ENCODE data around the gene ULK4. TPM values are rescaled to one million over a fixed set of nuclear protein-coding genes. Genes with fewer than 3 reads are reported as not detected.

Gene ULK4
- total and polyA plus RNA-seq, 9 donors: 2.4 to 58.7 (median 7.3) TPM

GRCh38 chr3:41276191-41276590 is 685.7 kb downstream of the ULK4 start:
- Histone ChIP-seq H3K36me3 (no peaks in the 10 kb centered on the region), H3K4me3 (no peak overlapping the region), H3K27ac (no peak overlapping the region), H3K27me3 (no peaks in the 10 kb centered on the region), H3K4me1 (ENCODE audit: insufficient read depth) (no peaks in the 10 kb centered on the region), H3K9me3 (no peaks in the 10 kb centered on the region)
- WGBS, 3 donors: 77 to 88% (median 77%) methylated on average over 4 of the region's 4 CpGs
- intact Hi-C loops (cut with DNase I): no loop called here
- TF ChIP-seq POLR2A (IDR thresholded peaks at IDR 0.05) (no peak), CTCF (IDR thresholded peaks at IDR 0.05) (no peak), EP300 (IDR thresholded peaks at IDR 0.05) (no peak)
- DNase-seq: no peak

GRCh38 chr3:41274944-41275668 is 686.8 kb downstream of the ULK4 start:
- Histone ChIP-seq H3K4me1 (ENCODE audit: insufficient read depth) (no peaks in the 10 kb centered on the region), H3K27me3 (no peaks in the 10 kb centered on the region), H3K27ac (no peak overlapping the region), H3K36me3 (no peaks in the 10 kb centered on the region), H3K9me3 (no peaks in the 10 kb centered on the region), H3K4me3 (no peak overlapping the region)
- DNase-seq: no peak
- TF ChIP-seq EP300 (IDR thresholded peaks at IDR 0.05): no peak
- no peak for TF ChIP-seq CTCF (IDR thresholded peaks at IDR 0.05)
- TF ChIP-seq POLR2A (IDR thresholded peaks at IDR 0.05): no peak
- intact Hi-C loops (cut with DNase I): no loop called here

- no peaks in the 10 kb centered on the region for H3K4me1 ChIP-seq (ENCODE audit: insufficient read depth)
- H3K4me3 ChIP-seq: no peak overlapping the region
- no peak overlapping the region for H3K27ac ChIP-seq
- no peaks in the 10 kb centered on the region for H3K36me3 ChIP-seq
- intact Hi-C loops (cut with DNase I): no loop called here
- WGBS, 3 donors: 91% methylated on average over 1 of the region's 1 CpG
- TF ChIP-seq EP300 (IDR thresholded peaks at IDR 0.05) (no peak), POLR2A (IDR thresholded peaks at IDR 0.05) (no peak), CTCF (IDR thresholded peaks at IDR 0.05) (no peak)
- no peak for DNase-seq
- H3K9me3 ChIP-seq: no peaks in the 10 kb centered on the region
- no peaks in the 10 kb centered on the region for H3K27me3 ChIP-seq
These were observed 689.2 kb downstream of the ULK4 start for GRCh38 chr3:41272667-41273066.

- H3K9me3 ChIP-seq: no peaks in the 10 kb centered on the region
- no peaks in the 10 kb centered on the region for H3K36me3 ChIP-seq
- intact Hi-C loops (cut with DNase I): no loop called here
- no peak overlapping the region for H3K27ac ChIP-seq
- no peaks in the 10 kb centered on the region for H3K4me1 ChIP-seq (ENCODE audit: insufficient read depth)
- H3K27me3 ChIP-seq: no peaks in the 10 kb centered on the region
- WGBS, 3 donors: 94 to 97% (median 96%) methylated on average over 8 of the region's 8 CpGs
- no peak for DNase-seq
- no peak overlapping the region for H3K4me3 ChIP-seq
- TF ChIP-seq EP300 (IDR thresholded peaks at IDR 0.05) (no peak), CTCF (IDR thresholded peaks at IDR 0.05) (no peak), POLR2A (IDR thresholded peaks at IDR 0.05) (no peak)
These were observed 693.8 kb downstream of the ULK4 start for GRCh38 chr3:41267975-41268640.

All from ovary (tissue), 9 donors.